DND-41 (cell line): ENCODE measurements around the gene BAX.

ENCODE experiments used
- ATAC-seq: fragments of 200-7000 bp; cut with Tn5 transposase; 3 replicates; pipeline ENCODE4 v1.9.1; 2021; ENCODE audit warnings: low read depth; ENCODE audit not compliant: insufficient read depth
- DNase-seq: peaks from one replicate; pipeline ENCODE4 v3.0.0-alpha.2; 2020
- H2AFZ ChIP-seq: 2 replicates; pipeline ENCODE4 v1.6.0; 2012; ENCODE audit warnings: low read depth, low read length
- H3K27ac ChIP-seq: 2 replicates; pipeline ENCODE4 v1.5.1; 2012; ENCODE audit warnings: low read length, inconsistent platforms
- H3K27me3 ChIP-seq: fragments of 200-600 bp; sonication (generic); 2 replicates; pipeline ENCODE4 v1.6.0; 2012; ENCODE audit warnings: low read length, mild to moderate bottlenecking, inconsistent platforms; ENCODE audit not compliant: insufficient read depth, poor library complexity
- H3K36me3 ChIP-seq: 2 replicates; pipeline ENCODE4 v1.5.1; 2012; ENCODE audit warnings: low read length, inconsistent platforms; ENCODE audit not compliant: insufficient read depth
- H3K4me1 ChIP-seq: 2 replicates; pipeline ENCODE4 v1.5.1; 2012; ENCODE audit warnings: mild to moderate bottlenecking, low read length; ENCODE audit not compliant: insufficient read depth
- H3K4me2 ChIP-seq: 2 replicates; pipeline ENCODE4 v1.6.0; 2012; ENCODE audit warnings: mild to moderate bottlenecking, moderate library complexity, low read length, inconsistent platforms; ENCODE audit not compliant: insufficient read depth
- H3K4me3 ChIP-seq, 2 experiments: fragments of 200-600 bp in 1 of 2; shearing (Covaris generic) in 1 of 2; 2 replicates each; pipeline ENCODE4 v1.5.1; 2012 to 2016; ENCODE audit warnings: inconsistent platforms in 2 of 2, low read length in 2 of 2, mild to moderate bottlenecking in 2 of 2, low read depth in 1 of 2, moderate library complexity in 1 of 2
- H3K79me2 ChIP-seq: 2 replicates; pipeline ENCODE4 v1.6.0; 2012; ENCODE audit warnings: low read length, inconsistent platforms; ENCODE audit not compliant: insufficient read depth
- H3K9ac ChIP-seq: 2 replicates; pipeline ENCODE4 v1.6.0; 2012; ENCODE audit warnings: low read depth, mild to moderate bottlenecking, inconsistent platforms, low read length, moderate library complexity
- H3K9me3 ChIP-seq: 2 replicates; pipeline ENCODE4 v1.5.1; 2012; ENCODE audit warnings: low read length, moderate library complexity, mild to moderate bottlenecking, inconsistent platforms; ENCODE audit not compliant: insufficient read depth, severe bottlenecking
- H4K20me1 ChIP-seq: 2 replicates; pipeline ENCODE4 v1.6.0; 2012; ENCODE audit warnings: low read length; ENCODE audit not compliant: insufficient read depth
- CTCF ChIP-seq: IDR thresholded peaks from 2 replicates; pipeline ENCODE4 v1.5.1; 2012; ENCODE audit warnings: borderline replicate concordance, low read length, moderate library complexity, mild to moderate bottlenecking; ENCODE audit not compliant: poor library complexity, severe bottlenecking; ENCODE audit errors: extremely low read depth
- EZH2 ChIP-seq: IDR thresholded peaks from 3 replicates; pipeline ENCODE4 v1.6.1; 2012; ENCODE audit warnings: borderline replicate concordance, low read depth, mild to moderate bottlenecking, moderate library complexity, low read length, inconsistent platforms; ENCODE audit not compliant: severe bottlenecking

Gene BAX

DNA sequence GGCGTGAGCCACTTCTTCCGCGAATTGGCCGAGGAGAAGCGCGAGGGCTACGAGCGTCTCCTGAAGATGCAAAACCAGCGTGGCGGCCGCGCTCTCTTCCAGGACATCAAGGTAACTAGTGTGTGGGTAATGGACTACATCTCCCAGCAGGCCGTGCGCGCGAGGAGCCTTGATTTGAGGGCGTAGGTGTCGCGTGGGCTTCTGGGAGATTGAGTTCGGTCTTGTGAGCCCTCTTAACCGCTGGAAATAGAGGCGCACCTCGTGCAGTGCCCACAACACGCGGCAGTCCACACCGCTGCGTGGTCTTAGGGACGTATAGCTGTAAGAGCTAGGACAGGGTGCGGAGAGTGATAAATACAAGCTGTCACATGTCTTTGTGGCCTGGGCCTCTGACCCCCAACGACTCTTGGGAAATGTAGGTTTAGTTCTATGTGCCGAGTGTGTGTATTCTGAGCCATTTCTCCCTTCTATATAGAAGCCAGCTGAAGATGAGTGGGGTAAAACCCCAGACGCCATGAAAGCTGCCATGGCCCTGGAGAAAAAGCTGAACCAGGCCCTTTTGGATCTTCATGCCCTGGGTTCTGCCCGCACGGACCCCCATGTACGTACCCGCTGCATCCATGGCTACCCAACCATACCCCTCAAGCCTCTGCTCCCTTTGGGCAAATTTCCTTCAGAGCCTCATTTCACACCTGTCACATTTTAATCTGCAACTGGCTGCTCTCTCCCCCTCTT, 11.3 kb downstream of the BAX start:
- no peaks in the 10 kb centered on the region for H3K9me3 ChIP-seq
- no peaks in the 10 kb centered on the region for H3K27me3 ChIP-seq
- H3K79me2 ChIP-seq: peaks cover 22% of the 10 kb centered on the region
- peak overlapping the region; percentile 80 for H3K9ac ChIP-seq
- peaks cover 54% of the 10 kb centered on the region for H3K36me3 ChIP-seq
- peaks cover 42% of the 10 kb centered on the region for H3K4me1 ChIP-seq
- H4K20me1 ChIP-seq: peaks cover 14% of the 10 kb centered on the region
- ATAC-seq (peak; percentile 67), DNase-seq (peak; percentile 92)
- H3K4me2 ChIP-seq: peak overlapping the region; percentile 99
- H2AFZ ChIP-seq: peak overlapping the region; percentile 77
- TF ChIP-seq CTCF (no peak), EZH2 (no peak)
- H3K4me3 ChIP-seq: peak overlapping the region; percentile 73 to 98
- H3K27ac ChIP-seq: peak overlapping the region; percentile 93

- Histone ChIP-seq H3K9ac (peak overlapping the region; percentile 80), H3K4me1 (peaks cover 42% of the 10 kb centered on the region), H3K79me2 (peaks cover 22% of the 10 kb centered on the region), H3K36me3 (peaks cover 56% of the 10 kb centered on the region), H4K20me1 (peaks cover 14% of the 10 kb centered on the region), H3K27me3 (no peaks in the 10 kb centered on the region), H3K4me3 (peak overlapping the region; percentile 73 to 98; a peak in 3 of 4 replicates), H3K27ac (peak overlapping the region; percentile 93), H3K9me3 (no peaks in the 10 kb centered on the region), H3K4me2 (peak overlapping the region; percentile 99), H2AFZ (no peak overlapping the region)
- DNase-seq (no peak), ATAC-seq (no peak)
- no peak for TF ChIP-seq CTCF
- no peak for TF ChIP-seq EZH2
Observed at GRCh38 chr19:48966541-48967345, 12.1 kb downstream of the BAX start.

DNA sequence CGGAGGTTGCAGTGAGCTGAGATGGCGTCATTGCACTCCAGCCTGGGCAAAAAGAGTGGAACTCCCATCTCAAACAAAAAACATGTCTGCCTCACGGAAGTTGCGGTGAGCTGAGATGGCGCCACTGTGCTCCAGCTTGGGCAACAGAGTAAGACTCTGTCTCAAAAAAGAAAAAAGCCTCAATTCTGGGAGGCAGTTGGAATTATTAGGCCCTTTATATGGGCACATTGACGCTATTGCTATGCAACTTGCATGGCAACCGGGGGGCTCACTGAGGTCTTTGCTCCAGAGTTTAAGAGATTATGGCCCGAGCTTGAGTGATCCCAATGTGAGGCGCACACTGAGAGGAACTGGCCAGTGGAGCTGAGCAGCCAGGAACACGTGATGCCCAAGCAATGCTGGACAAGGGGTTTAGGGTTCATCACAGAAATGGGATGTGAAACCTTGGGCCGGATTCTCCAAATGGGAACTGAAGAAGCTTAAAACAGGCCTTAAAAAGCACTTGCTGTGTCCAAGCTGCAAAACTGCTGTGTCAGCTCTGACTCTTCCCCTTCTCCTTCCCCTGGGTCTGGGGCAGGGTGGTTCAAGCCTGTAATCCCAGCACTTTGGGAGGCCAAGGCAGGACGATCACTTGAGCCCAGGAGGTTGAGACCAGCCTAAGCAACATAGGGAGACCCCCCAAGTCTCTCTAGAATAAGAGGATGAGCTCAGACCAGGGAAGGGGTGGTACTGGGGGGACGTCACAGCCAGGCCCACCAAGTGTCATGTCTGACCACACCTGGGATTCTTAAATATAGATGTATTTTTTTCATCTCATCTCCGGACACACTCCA, 12.9 kb downstream of the BAX start:
- peaks cover 14% of the 10 kb centered on the region for H4K20me1 ChIP-seq
- no peak overlapping the region for H3K4me3 ChIP-seq
- no peak overlapping the region for H2AFZ ChIP-seq
- ATAC-seq: no peak
- no peaks in the 10 kb centered on the region for H3K27me3 ChIP-seq
- TF ChIP-seq CTCF (no peak), EZH2 (no peak)
- 0 out of 2 replicates have a peak overlapping the region, but pooled peaks have one; percentile 99 for H3K4me2 ChIP-seq
- H3K9me3 ChIP-seq: no peaks in the 10 kb centered on the region
- DNase-seq: no peak
- peaks cover 42% of the 10 kb centered on the region for H3K4me1 ChIP-seq
- H3K27ac ChIP-seq: no peak overlapping the region
- H3K36me3 ChIP-seq: peaks cover 56% of the 10 kb centered on the region
- no peak overlapping the region for H3K9ac ChIP-seq
- H3K79me2 ChIP-seq: peaks cover 22% of the 10 kb centered on the region
